ENCODE results near the gene CDYL2. TPM values are rescaled to one million over a fixed set of nuclear protein-coding genes. Genes with fewer than 3 reads are reported as not detected.

The CDYL2 gene
- total and polyA plus RNA-seq, 5 donors, result 0.77 to 5.1 (median 3.4) TPM

DNA sequence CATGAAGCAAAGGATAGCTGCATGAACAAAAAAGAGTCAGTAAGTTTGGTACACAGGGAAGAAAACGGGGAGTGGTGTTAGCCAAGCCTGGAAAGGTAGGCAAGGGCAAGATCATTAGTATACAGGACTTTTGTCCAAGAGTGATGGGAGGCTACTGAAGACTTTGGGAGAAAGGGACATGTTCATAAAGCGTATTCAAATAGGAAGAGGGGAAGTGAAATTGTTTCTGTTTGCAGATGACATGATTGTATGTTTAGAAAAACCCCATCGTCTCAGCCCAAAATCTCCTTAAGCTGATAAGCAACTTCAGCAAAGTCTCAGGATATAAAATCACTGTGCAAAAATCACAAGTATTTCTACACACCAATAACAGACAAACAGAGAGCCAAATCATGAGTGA is 19.4 kb downstream of the CDYL2 start:
- no peaks in the 10 kb centered on the region for H3K27me3 ChIP-seq (ENCODE audit: control insufficient read depth, insufficient read depth)
- ATAC-seq, result no peak
- no peak for DNase-seq
- H3K27ac ChIP-seq (ENCODE audit: low read length), result no peak overlapping the region
- intact Hi-C loops (cut with DNase I), result no loop called here
- no peaks in the 10 kb centered on the region for H3K4me1 ChIP-seq (ENCODE audit: control insufficient read depth, insufficient read depth, low read length)
- no peak overlapping the region for H3K4me3 ChIP-seq (ENCODE audit: low read length)
- 91% methylated on average over 3 of the region's 3 CpGs for WGBS
- H3K9me3 ChIP-seq (ENCODE audit: control insufficient read depth, low read length), result no peaks in the 10 kb centered on the region

DNA sequence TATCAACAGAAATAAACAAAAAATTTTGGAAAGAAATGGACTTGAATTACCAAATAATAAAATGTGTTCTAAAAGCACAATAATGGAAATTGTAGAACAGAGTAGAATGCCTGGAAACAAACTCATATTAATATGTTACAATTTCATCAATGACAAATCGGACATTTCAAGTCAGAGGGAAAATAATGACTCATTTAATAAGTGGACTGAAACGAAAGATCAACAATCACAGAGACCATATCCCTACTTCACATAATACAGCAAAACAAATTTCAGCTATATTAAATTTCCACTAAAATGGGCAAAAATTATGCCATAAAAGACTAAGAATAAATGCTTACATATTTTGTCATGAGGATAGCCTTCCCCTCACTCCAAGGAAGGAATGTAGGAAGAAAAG is 25.7 kb downstream of the CDYL2 start:
- intact Hi-C loops (cut with DNase I), result no loop called here
- DNase-seq (no peak), ATAC-seq (no peak)
- WGBS, result 67% methylated on average over 2 of the region's 2 CpGs
- no peak overlapping the region for H3K27ac ChIP-seq (ENCODE audit: low read length)
- no peaks in the 10 kb centered on the region for H3K4me1 ChIP-seq (ENCODE audit: control insufficient read depth, insufficient read depth, low read length)
- H3K4me3 ChIP-seq (ENCODE audit: low read length), result no peak overlapping the region
- H3K9me3 ChIP-seq (ENCODE audit: control insufficient read depth, low read length), result no peaks in the 10 kb centered on the region
- H3K27me3 ChIP-seq (ENCODE audit: control insufficient read depth, insufficient read depth), result no peaks in the 10 kb centered on the region

DNA sequence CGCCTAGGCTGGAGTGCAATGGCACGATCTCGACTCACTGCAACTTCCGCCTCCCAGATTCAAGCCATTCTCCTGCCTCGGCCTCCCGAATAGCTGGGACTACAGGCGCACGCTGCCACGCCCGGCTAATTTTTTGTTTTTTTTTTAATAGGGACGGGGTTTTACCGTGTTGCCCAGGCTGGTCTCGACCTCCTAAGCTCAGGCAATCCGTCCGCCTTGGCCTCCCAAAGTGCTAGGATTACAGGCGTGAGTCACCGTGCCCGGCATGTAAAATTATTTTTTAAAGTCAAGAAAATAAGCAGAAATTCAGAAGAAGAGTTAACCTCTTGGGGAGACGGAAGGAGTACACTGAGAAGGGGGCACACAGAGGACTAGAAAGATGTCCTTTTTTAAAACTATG is 27.5 kb downstream of the CDYL2 start:
- intact Hi-C loops (cut with DNase I), result no loop called here
- H3K9me3 ChIP-seq (ENCODE audit: control insufficient read depth, low read length), result no peaks in the 10 kb centered on the region
- no peak for DNase-seq
- H3K4me1 ChIP-seq (ENCODE audit: control insufficient read depth, insufficient read depth, low read length), result no peaks in the 10 kb centered on the region
- no peak overlapping the region for H3K27ac ChIP-seq (ENCODE audit: low read length)
- no peak overlapping the region for H3K4me3 ChIP-seq (ENCODE audit: low read length)
- no peak for ATAC-seq
- 88% methylated on average over 19 of the region's 19 CpGs for WGBS
- no peaks in the 10 kb centered on the region for H3K27me3 ChIP-seq (ENCODE audit: control insufficient read depth, insufficient read depth)

DNA sequence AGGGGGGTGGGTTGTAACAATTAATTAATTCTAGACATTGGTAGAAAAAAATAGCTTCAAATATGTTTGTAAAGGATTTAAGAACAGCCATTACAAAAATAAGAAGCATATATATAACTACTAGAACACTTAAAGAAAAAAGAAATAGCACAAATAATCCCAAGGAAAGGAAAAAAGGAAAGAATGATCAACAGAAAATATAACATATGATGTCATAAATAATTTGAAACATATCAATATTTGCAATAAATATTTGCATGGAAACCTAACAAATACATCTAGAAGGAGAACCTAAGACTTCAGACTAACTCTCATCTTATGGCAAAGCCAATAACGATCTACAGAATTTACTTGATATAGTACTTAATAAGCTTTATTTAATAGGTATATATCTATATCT is 28.9 kb downstream of the CDYL2 start:
- no peak overlapping the region for H3K27ac ChIP-seq (ENCODE audit: low read length)
- no peaks in the 10 kb centered on the region for H3K9me3 ChIP-seq (ENCODE audit: control insufficient read depth, low read length)
- ATAC-seq (no peak), DNase-seq (no peak)
- intact Hi-C loops (cut with DNase I), result no loop called here
- H3K4me3 ChIP-seq (ENCODE audit: low read length), result no peak overlapping the region
- 96% methylated on average over 1 of the region's 1 CpG for WGBS
- no peaks in the 10 kb centered on the region for H3K4me1 ChIP-seq (ENCODE audit: control insufficient read depth, insufficient read depth, low read length)
- H3K27me3 ChIP-seq (ENCODE audit: control insufficient read depth, insufficient read depth), result no peaks in the 10 kb centered on the region

DNA sequence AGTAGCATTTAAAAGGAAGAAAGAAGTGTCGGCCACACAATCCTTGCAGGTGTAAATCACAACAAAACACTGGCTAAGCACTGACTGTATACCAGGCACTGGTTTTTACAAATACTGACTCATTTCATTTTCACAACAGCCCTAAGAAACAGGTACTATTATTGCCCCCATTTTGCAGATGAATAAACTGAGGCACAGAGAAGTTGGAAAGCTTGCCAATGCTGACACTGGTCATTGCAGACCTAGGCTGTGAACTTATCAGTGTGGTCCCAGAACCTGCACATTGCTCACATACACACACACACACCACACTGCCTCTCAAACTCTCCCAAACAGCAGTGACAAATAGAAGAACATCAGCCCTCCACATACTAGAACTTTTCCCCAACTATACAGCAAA is 37.6 kb downstream of the CDYL2 start:
- Histone ChIP-seq H3K4me3 (ENCODE audit: low read length) (no peak overlapping the region), H3K4me1 (ENCODE audit: control insufficient read depth, insufficient read depth, low read length) (no peaks in the 10 kb centered on the region), H3K27me3 (ENCODE audit: control insufficient read depth, insufficient read depth) (no peaks in the 10 kb centered on the region), H3K27ac (ENCODE audit: low read length) (no peak overlapping the region), H3K9me3 (ENCODE audit: control insufficient read depth, low read length) (no peaks in the 10 kb centered on the region)
- no peak for DNase-seq
- 90% methylated on average over 1 of the region's 1 CpG for WGBS
- intact Hi-C loops (cut with DNase I), result no loop called here
- no peak for ATAC-seq

DNA sequence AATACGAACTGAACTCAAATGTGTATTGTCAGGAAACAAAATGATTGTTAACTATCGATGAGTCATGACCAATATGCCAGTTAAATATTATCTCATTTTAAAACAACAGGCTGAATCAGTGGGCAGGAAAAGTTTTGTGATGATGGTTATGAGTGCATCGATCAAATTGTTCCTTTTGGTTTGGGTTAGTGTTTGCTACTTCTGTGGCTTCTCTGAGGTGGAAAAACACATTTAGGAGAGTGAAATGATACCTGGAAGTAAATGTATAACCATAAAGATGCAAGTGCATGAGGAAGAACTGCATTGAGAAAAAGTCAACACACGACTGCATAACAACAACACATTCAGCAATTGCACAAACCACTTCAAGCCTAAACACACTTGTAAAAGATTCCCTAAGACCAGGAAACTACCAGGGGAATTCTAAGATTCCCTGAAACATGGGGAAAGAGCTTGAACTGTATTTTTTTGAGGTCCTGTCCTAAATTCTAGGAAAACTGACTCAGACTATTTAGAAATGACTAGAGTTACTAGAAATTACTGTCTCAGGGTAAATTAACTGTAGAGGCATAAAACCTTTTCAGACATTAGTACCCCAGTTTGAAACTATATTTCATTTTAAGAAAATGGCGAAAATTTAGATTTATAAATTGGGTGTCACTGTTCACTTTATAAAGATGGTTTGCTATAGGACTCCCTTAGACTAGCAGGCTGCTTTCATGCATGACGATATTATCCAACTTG is 44.8 kb downstream of the CDYL2 start:
- DNase-seq (no peak), ATAC-seq (no peak)
- Histone ChIP-seq H3K4me1 (ENCODE audit: control insufficient read depth, insufficient read depth, low read length) (no peaks in the 10 kb centered on the region), H3K27ac (ENCODE audit: low read length) (no peak overlapping the region), H3K4me3 (ENCODE audit: low read length) (no peak overlapping the region), H3K9me3 (ENCODE audit: control insufficient read depth, low read length) (no peaks in the 10 kb centered on the region), H3K27me3 (ENCODE audit: control insufficient read depth, insufficient read depth) (no peaks in the 10 kb centered on the region)
- WGBS, result 86% methylated on average over 6 of the region's 6 CpGs
- intact Hi-C loops (cut with DNase I), result no loop called here

DNA sequence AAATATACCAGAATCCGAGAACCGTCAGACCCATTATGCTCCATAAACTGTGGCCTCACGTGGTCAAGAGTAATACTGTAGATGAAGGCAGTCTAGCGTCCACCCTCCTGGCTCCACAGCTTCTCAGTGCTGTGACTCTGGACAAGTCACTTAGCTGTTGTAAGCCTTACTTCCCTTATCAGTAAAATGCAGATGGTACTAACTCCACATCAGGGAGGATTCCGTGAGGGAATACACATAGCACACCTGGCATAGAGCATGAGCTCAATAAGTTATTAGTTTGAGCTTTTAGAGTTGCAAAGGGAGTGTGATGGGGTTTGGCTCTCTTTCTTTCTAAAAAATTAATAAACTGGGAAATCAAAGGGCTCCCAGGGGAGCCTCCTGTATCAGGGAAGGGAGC is 49.9 kb downstream of the CDYL2 start:
- Histone ChIP-seq H3K4me3 (ENCODE audit: low read length) (no peak overlapping the region), H3K27ac (ENCODE audit: low read length) (no peak overlapping the region), H3K4me1 (ENCODE audit: control insufficient read depth, insufficient read depth, low read length) (no peaks in the 10 kb centered on the region), H3K9me3 (ENCODE audit: control insufficient read depth, low read length) (no peaks in the 10 kb centered on the region), H3K27me3 (ENCODE audit: control insufficient read depth, insufficient read depth) (no peaks in the 10 kb centered on the region)
- DNase-seq, result no peak
- ATAC-seq, result no peak
- WGBS, result 91% methylated on average over 5 of the region's 5 CpGs
- intact Hi-C loops (cut with DNase I), result no loop called here

DNA sequence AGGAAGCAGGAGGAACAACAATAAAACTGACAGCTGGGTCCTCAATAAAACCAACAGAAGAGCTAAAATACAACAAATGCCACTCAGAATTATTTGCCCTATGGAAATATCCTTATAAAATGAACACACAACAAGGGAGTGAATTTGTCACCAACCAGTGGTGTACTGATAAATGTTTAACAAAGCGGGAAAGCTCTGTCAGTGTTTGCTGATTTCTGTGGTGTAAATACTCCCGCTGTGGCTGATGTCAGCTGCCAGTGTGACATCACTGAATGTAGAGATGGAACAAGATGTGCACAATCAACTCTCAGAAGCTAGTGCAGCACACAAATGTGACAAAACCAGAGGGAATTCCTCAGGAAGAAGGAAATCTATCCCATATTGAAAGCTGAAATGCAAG is 51.9 kb downstream of the CDYL2 start:
- ATAC-seq, result no peak
- intact Hi-C loops (cut with DNase I), result no loop called here
- 91% methylated on average over 2 of the region's 2 CpGs for WGBS

DNA sequence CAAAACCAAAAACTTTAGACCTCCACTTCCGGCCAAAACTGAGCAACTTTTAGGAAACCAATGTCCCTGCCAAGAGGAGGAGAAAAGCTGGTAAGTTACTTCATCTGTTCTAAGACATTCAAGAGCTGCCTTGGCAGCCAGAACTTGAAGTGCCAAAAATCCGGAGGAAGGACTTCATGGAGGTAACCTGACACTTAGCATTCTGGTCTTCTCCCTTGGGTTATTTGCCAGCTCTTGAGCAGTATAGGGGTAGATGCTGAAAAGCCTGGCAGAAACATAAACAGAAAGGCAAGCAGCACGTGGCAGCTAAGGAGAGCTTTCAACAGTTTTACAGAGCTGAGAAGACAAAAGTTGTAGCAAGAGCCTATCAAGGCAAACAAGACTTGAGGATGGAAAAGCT is 53.2 kb downstream of the CDYL2 start:
- Histone ChIP-seq H3K9me3 (ENCODE audit: control insufficient read depth, low read length) (no peaks in the 10 kb centered on the region), H3K4me1 (ENCODE audit: control insufficient read depth, insufficient read depth, low read length) (no peaks in the 10 kb centered on the region), H3K27me3 (ENCODE audit: control insufficient read depth, insufficient read depth) (no peaks in the 10 kb centered on the region), H3K27ac (ENCODE audit: low read length) (no peak overlapping the region), H3K4me3 (ENCODE audit: low read length) (no peak overlapping the region)
- DNase-seq (no peak), ATAC-seq (peak; percentile 23 to 64)
- WGBS, result 24% methylated on average over 3 of the region's 3 CpGs
- intact Hi-C loops (cut with DNase I), result no loop called here

More for the DNA sequence above, 51.9 kb downstream of the CDYL2 start:
- Histone ChIP-seq H3K27ac (ENCODE audit: low read length) (no peak overlapping the region), H3K27me3 (ENCODE audit: control insufficient read depth, insufficient read depth) (no peaks in the 10 kb centered on the region), H3K4me3 (ENCODE audit: low read length) (no peak overlapping the region), H3K4me1 (ENCODE audit: control insufficient read depth, insufficient read depth, low read length) (no peaks in the 10 kb centered on the region), H3K9me3 (ENCODE audit: control insufficient read depth, low read length) (no peaks in the 10 kb centered on the region)
- DNase-seq, result no peak

DNA sequence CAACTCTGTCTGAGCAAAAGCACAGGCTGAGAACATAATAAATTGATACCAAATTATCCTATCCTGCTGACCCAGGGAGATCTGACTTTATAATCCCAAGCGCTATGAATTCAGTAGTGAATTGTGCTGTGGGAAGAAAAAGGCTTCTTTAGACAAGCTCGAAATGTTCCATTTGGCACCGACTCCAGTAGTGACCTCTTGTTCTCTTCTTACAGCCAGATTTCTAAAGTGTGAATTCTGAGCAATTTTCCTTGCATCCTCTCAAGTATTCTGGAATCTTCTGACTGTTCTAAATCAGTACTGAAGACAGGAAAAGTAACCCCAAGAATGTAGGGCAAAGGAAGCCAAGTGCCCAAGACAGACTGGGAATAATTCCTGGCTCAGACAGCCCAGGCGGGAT is 58.2 kb downstream of the CDYL2 start:
- H3K4me3 ChIP-seq (ENCODE audit: low read length), result no peak overlapping the region
- H3K4me1 ChIP-seq (ENCODE audit: control insufficient read depth, insufficient read depth, low read length), result peaks cover 2% of the 10 kb centered on the region
- peak in 1 of 2 donors; percentile 51 for ATAC-seq
- no peaks in the 10 kb centered on the region for H3K9me3 ChIP-seq (ENCODE audit: control insufficient read depth, low read length)
- WGBS, result 59% methylated on average over 4 of the region's 4 CpGs
- DNase-seq, result no peak
- H3K27me3 ChIP-seq (ENCODE audit: control insufficient read depth, insufficient read depth), result no peaks in the 10 kb centered on the region
- intact Hi-C loops (cut with DNase I), result no loop called here
- H3K27ac ChIP-seq (ENCODE audit: low read length), result no peak overlapping the region

DNA sequence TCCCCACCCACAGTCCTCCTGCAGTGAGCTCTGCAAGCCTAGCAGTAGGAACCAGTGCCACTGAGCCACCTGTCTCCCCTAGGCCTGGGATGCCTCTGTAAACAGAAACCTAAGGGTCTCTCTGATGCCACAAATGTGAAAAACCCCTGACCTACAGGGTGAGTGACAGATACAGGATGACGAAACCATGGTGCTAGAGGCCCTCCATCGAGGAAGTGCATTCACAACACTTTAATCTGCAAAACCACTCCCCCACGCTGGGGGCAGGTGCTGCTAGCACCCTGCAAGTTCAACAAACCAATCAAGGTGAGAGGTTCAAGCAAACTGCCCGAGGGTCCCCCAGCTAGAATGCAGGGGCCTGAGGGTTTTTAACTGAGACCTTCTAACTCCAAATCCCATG is 59.5 kb downstream of the CDYL2 start:
- Histone ChIP-seq H3K4me1 (ENCODE audit: control insufficient read depth, insufficient read depth, low read length) (peaks cover 2% of the 10 kb centered on the region), H3K9me3 (ENCODE audit: control insufficient read depth, low read length) (no peaks in the 10 kb centered on the region), H3K27ac (ENCODE audit: low read length) (no peak overlapping the region), H3K4me3 (ENCODE audit: low read length) (no peak overlapping the region), H3K27me3 (ENCODE audit: control insufficient read depth, insufficient read depth) (no peaks in the 10 kb centered on the region)
- DNase-seq (no peak), ATAC-seq (no peak)
- 73% methylated on average over 4 of the region's 4 CpGs for WGBS
- intact Hi-C loops (cut with DNase I), result no loop called here

DNA sequence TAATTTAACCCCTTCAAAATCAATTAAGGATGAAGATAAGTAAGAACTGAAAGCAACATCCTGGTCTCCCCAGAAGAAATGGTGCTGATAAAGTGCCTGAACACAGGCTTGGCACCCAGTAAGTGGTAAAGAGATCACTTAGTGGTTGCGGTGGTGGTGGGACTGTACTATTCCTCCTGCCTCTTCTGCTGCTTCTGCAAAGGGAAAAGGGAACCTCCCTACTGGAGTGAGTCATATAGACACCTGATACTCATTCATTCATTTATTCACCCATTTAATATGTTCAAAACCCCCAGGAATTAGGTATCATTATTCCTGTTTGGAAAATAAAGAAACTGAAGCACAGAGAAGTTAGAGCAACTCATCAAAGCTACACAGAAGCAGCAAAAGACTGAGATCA is 60.6 kb downstream of the CDYL2 start:
- Histone ChIP-seq H3K27me3 (ENCODE audit: control insufficient read depth, insufficient read depth) (no peaks in the 10 kb centered on the region), H3K4me1 (ENCODE audit: control insufficient read depth, insufficient read depth, low read length) (peaks cover 2% of the 10 kb centered on the region), H3K9me3 (ENCODE audit: control insufficient read depth, low read length) (no peaks in the 10 kb centered on the region), H3K27ac (ENCODE audit: low read length) (no peak overlapping the region), H3K4me3 (ENCODE audit: low read length) (no peak overlapping the region)
- DNase-seq (no peak), ATAC-seq (no peak)
- 95% methylated on average over 1 of the region's 1 CpG for WGBS
- intact Hi-C loops (cut with DNase I), result no loop called here
